AG09319 (cell line): ENCODE results near the gene FBRS.

ENCODE experiments used
- DNase-seq: peaks from one replicate; pipeline ENCODE4 v3.0.0-alpha.2; 2010; ENCODE audit warnings: low read depth; ENCODE audit errors: extremely low read depth
- CTCF ChIP-seq: IDR thresholded peaks from 2 replicates; pipeline ENCODE4 v1.5.1; 2011; ENCODE audit warnings: low read depth, mild to moderate bottlenecking, inconsistent platforms, low read length, moderate library complexity

The FBRS gene

GRCh38 chr16:30649725-30650368 is 8.4 kb upstream of the FBRS start:
- DNase-seq: no peak
- TF ChIP-seq CTCF: no peak

- DNase-seq: peak; percentile 99
- no peak; the same call in 1 of the 2 replicates for TF ChIP-seq CTCF
These were observed 7.7 kb upstream of the FBRS start, which contains the start of gene PRR14 for GRCh38 chr16:30650369-30651123. TSS of gene PRR14 (plus strand) at chr16:30650960. CDS start at chr16:30651646, 686 bp downstream.

GRCh38 chr16:30651124-30652004 is 6.9 kb upstream of the FBRS start:
- TF ChIP-seq CTCF: peak; percentile 36
- DNase-seq: peak; percentile 35

GRCh38 chr16:30652005-30652296 is 6.3 kb upstream of the FBRS start:
- no peak for TF ChIP-seq CTCF
- DNase-seq: no peak

- no peak for DNase-seq
- no peak for TF ChIP-seq CTCF
These were observed 5.5 kb upstream of the FBRS start for GRCh38 chr16:30652718-30653117.

- TF ChIP-seq CTCF: no peak
These were observed 3.4 kb upstream of the FBRS start for GRCh38 chr16:30654856-30655255.

More at GRCh38 chr16:30654856-30655255, 3.4 kb upstream of the FBRS start:
- no peak for DNase-seq
